Uterus (tissue), 4 donors: ENCODE data around the gene PHYKPL. TPM values are rescaled to one million over a fixed set of nuclear protein-coding genes. Genes with fewer than 3 reads are reported as not detected.
"Not testable (repeated sequence)": the region's sequence is repeated elsewhere in the genome, so short reads cannot be mapped to it uniquely, and the experiment has no call there.

Source experiments
- DNase-seq, 2 donors: peaks; one replicate each; pipeline ENCODE4 v3.0.0-alpha.2; 2019 to 2020
- H3K27ac ChIP-seq, 2 donors: fragments of 200-600 bp; sonication (generic); 1 replicate in 1 of 2; 2 replicates in 1 of 2; pipeline ENCODE4 v1.5.1; 2016 to 2018
- H3K27me3 ChIP-seq, 2 donors: fragments of 200-600 bp; sonication (generic); one replicate each; pipeline ENCODE4 v1.5.1; 2018 to 2019; ENCODE audit warnings: control low read depth in 1 of 2
- H3K36me3 ChIP-seq, 2 donors: fragments of 200-600 bp; sonication (generic); one replicate each; pipeline ENCODE4 v1.5.1; 2019; ENCODE audit warnings: control low read depth in 1 of 2
- H3K4me1 ChIP-seq, 2 donors: fragments of 200-600 bp; sonication (generic); one replicate each; pipeline ENCODE4 v1.5.1; 2018 to 2019; ENCODE audit warnings: control low read depth in 1 of 2
- H3K4me3 ChIP-seq, 2 donors: fragments of 200-600 bp; sonication (generic); 1 replicate in 1 of 2; 2 replicates in 1 of 2; pipeline ENCODE4 v1.5.1; 2018 to 2019; ENCODE audit warnings: mild to moderate bottlenecking in 1 of 2
- H3K9me3 ChIP-seq, 2 donors: fragments of 200-600 bp; sonication (generic); one replicate each; pipeline ENCODE4 v1.5.1; 2019; ENCODE audit warnings: control low read depth in 1 of 2
- CTCF ChIP-seq, 4 experiments: fragments of 200-600 bp in 2 of 4; fragments of 450-650 bp in 2 of 4; sonication (generic) in 2 of 4; IDR thresholded peaks; one replicate each; pipeline ENCODE4 v1.5.1; 2016 to 2019; ENCODE audit warnings: antibody characterized with exemption in 4 of 4, mild to moderate bottlenecking in 2 of 4, moderate library complexity in 1 of 4
- POLR2A ChIP-seq, 2 donors: fragments of 450-650 bp; IDR thresholded peaks; one replicate each; pipeline ENCODE4 v1.6.1; 2016; ENCODE audit warnings: antibody characterized with exemption in 2 of 2, mild to moderate bottlenecking in 1 of 2, moderate library complexity in 1 of 2
- intact Hi-C: fragments of 100-400 bp; cut with DNase I; formaldehyde crosslinking; loops from one replicate; pipeline ENCODE4 v1.15.1; 2023; ENCODE audit warnings: low total_unique reads
- total RNA-seq, 4 donors: library from RNA; depleted of rRNA in 3 of 4; stranded (reverse); fragments of >200 nt in 3 of 4; gene quantifications; one replicate each; pipeline versions ENCODE4 v1.1.0 to v1.2.4, GENCODE V29; 2014 to 2023
- donor health status: DM: yes; HTN: yes; CAD: no.

PHYKPL gene
- total RNA-seq, 4 donors from 2014 or later = 41.5 to 129 (median 89.9) TPM

- intact Hi-C loops = no loop called here
- no peak overlapping the region for H3K4me3 ChIP-seq
These were observed 32.8 kb downstream of the PHYKPL start for GRCh38 chr5:178199581-178200434.

DNA sequence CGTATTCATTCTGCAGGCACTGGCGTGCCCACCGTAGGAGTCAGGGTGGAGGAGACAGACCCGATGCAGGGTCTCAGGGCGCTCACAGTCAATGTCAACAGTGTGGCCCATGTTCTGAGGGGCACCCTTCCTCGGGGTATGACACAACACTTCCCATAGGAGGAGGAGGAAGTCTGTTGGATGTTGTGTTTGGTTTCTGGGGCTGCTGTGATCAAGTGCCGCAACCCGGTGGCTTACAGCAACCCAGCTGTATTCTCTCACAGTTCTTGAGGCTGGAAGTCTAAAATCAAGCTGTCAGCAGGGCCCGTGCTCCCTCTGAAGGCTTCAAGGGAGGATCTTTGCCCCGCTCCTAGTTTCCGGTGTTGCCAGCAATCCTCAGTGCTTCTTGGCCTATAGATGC, 33.9 kb downstream of the PHYKPL start:
- no peaks in the 10 kb centered on the region for H3K4me1 ChIP-seq
- no peak for TF ChIP-seq CTCF (IDR thresholded peaks at IDR 0.05)
- TF ChIP-seq POLR2A (IDR thresholded peaks at IDR 0.05) = no peak
- no peaks in the 10 kb centered on the region for H3K27me3 ChIP-seq
- DNase-seq = no peak
- H3K4me3 ChIP-seq = no peak overlapping the region
- intact Hi-C loops = no loop called here
- H3K27ac ChIP-seq = no peak overlapping the region
- H3K36me3 ChIP-seq = no peaks in the 10 kb centered on the region
- H3K9me3 ChIP-seq = no peaks in the 10 kb centered on the region

More at GRCh38 chr5:178199581-178200434, 32.8 kb downstream of the PHYKPL start:
- Histone ChIP-seq H3K27ac (no peak overlapping the region), H3K9me3 (no peaks in the 10 kb centered on the region), H3K4me1 (no peaks in the 10 kb centered on the region), H3K27me3 (no peaks in the 10 kb centered on the region), H3K36me3 (no peaks in the 10 kb centered on the region)
- no peak for TF ChIP-seq CTCF (IDR thresholded peaks at IDR 0.05)
- no peak for DNase-seq

DNA sequence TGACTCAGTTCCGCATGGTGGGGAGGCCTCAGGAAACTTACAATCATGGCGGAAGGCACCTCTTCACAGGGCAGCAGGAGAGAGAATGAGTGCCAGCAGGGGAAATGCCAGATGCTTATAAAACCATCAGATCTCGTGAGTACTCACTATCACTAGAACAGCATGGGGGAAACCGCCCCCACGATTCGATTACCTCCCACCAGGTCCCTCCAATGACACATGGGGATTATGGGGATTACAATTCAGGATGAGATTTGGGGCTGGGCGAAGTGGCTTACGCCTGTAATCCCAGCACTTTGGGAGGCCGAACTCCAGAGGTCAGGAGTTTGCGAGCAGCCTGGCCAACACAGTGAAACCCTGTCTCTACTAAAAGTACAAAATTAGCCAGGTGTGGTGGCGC, 34.5 kb downstream of the PHYKPL start:
- not testable (repeated sequence) for H3K36me3 ChIP-seq

DNA sequence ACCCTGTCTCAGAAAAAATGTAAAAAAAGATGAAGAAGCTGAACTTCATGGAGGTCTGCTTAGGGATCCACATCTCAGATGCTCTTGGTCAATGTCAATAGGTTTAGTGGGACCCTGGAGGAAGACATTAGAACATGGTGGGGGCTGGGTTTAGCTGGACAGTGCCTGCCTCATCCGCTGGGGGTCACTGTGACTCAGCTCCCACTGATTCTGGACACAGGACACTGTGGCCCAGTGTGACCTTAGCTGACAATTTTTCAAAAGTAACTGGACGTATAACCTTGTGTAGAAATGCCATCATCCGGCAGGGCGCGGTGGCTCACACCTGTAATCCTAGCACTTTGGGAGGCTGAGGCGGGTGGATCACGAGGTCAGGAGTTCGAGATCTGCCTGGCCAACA, 35.6 kb downstream of the PHYKPL start:
- Histone ChIP-seq H3K9me3 (no peaks in the 10 kb centered on the region), H3K4me1 (no peaks in the 10 kb centered on the region), H3K36me3 (no peaks in the 10 kb centered on the region), H3K27me3 (no peaks in the 10 kb centered on the region), H3K4me3 (no peak overlapping the region), H3K27ac (no peak overlapping the region)
- DNase-seq = no peak
- TF ChIP-seq POLR2A (IDR thresholded peaks at IDR 0.05) = no peak
- no peak for TF ChIP-seq CTCF (IDR thresholded peaks at IDR 0.05)
- intact Hi-C loops = no loop called here

More for the DNA sequence above, 34.5 kb downstream of the PHYKPL start:
- intact Hi-C loops, H3K27ac ChIP-seq, H3K4me3 ChIP-seq, H3K27me3 ChIP-seq, H3K9me3 ChIP-seq, DNase-seq, H3K4me1 ChIP-seq: not testable (repeated sequence)

GRCh38 chr5:178196281-178196812, 36.3 kb downstream of the PHYKPL start:
- H3K27ac ChIP-seq = no peak overlapping the region
- TF ChIP-seq CTCF (IDR thresholded peaks at IDR 0.05) = no peak
- no peak for TF ChIP-seq POLR2A (IDR thresholded peaks at IDR 0.05)

More at GRCh38 chr5:178196281-178196812, 36.3 kb downstream of the PHYKPL start:
- DNase-seq = no peak
- no peaks in the 10 kb centered on the region for H3K4me1 ChIP-seq
- no peaks in the 10 kb centered on the region for H3K27me3 ChIP-seq
- no peaks in the 10 kb centered on the region for H3K9me3 ChIP-seq
- H3K36me3 ChIP-seq = no peaks in the 10 kb centered on the region
- H3K4me3 ChIP-seq = no peak overlapping the region
- intact Hi-C loops = no loop called here
